ACHN (cell line): ENCODE measurements around the gene TMEM176A.

Experiments used
- DNase-seq: peaks from one replicate; pipeline ENCODE4 v3.0.0-alpha.2; 2015
- in situ Hi-C: cut with HindIII; loops from 2 replicates; pipeline ENCODE4 v1.10.0; 2017; ENCODE audit warnings: low sequenced_read_pairs, low pct_ligation_motif_present, low pct_unique_long_range_greater_than_20kb

Gene TMEM176A

GRCh38 chr7:150838965-150839650, 38.5 kb downstream of the TMEM176A start:
- no peak for DNase-seq
- in situ Hi-C loops: no loop called here

GRCh38 chr7:150842018-150842417, 41.4 kb downstream of the TMEM176A start:
- in situ Hi-C loops: no loop called here
- no peak for DNase-seq

- DNase-seq: no peak
- in situ Hi-C loops: no loop called here
Observed at GRCh38 chr7:150842716-150843115, 42.1 kb downstream of the TMEM176A start.

GRCh38 chr7:150845421-150845861, 44.9 kb downstream of the TMEM176A start:
- in situ Hi-C loops: no loop called here
- no peak for DNase-seq

GRCh38 chr7:150846291-150847115, 45.9 kb downstream of the TMEM176A start:
- no peak for DNase-seq
- in situ Hi-C loops: no loop called here

GRCh38 chr7:150847536-150847935, 47.0 kb downstream of the TMEM176A start:
- DNase-seq: no peak
- in situ Hi-C loops: no loop called here

- DNase-seq: no peak
- in situ Hi-C loops: no loop called here
Observed at GRCh38 chr7:150848111-150848510, 47.5 kb downstream of the TMEM176A start.

GRCh38 chr7:150848561-150849115, 48.1 kb downstream of the TMEM176A start:
- in situ Hi-C loops: no loop called here

GRCh38 chr7:150849204-150849775, 48.7 kb downstream of the TMEM176A start:
- no peak for DNase-seq
- in situ Hi-C loops: no loop called here

More at GRCh38 chr7:150848561-150849115, 48.1 kb downstream of the TMEM176A start:
- no peak for DNase-seq

GRCh38 chr7:150850273-150850672, 49.7 kb downstream of the TMEM176A start:
- in situ Hi-C loops: no loop called here
- DNase-seq: no peak

GRCh38 chr7:150851492-150852370, 51.2 kb downstream of the TMEM176A start:
- in situ Hi-C loops: no loop called here

GRCh38 chr7:150852371-150852905, 51.9 kb downstream of the TMEM176A start, which contains the start of gene AOC1:
Gene AOC1 (plus strand): TSS chr7:150852517. CDS start chr7:150856471, 3,954 bp downstream.
- in situ Hi-C loops: no loop called here
- DNase-seq: no peak

More at GRCh38 chr7:150851492-150852370, 51.2 kb downstream of the TMEM176A start:
- no peak for DNase-seq

GRCh38 chr7:150854066-150855000, 53.8 kb downstream of the TMEM176A start:
- in situ Hi-C loops: no loop called here
- no peak for DNase-seq
